H1 (cell line): ENCODE measurements around the gene HIPK3.

ENCODE experiments used
- CEBPB ChIP-seq: IDR thresholded peaks from 2 replicates; pipeline ENCODE4 v1.6.1; 2012; ENCODE audit warnings: low read depth, low read length
- CREB1 ChIP-seq: IDR thresholded peaks from 2 replicates; pipeline ENCODE4 v1.6.1; 2012; ENCODE audit warnings: inconsistent platforms
- EZH2 ChIP-seq: fragments of 200-600 bp; sonication (generic); IDR thresholded peaks from 2 replicates; pipeline ENCODE4 v1.7.1; 2012; ENCODE audit warnings: low read depth, mild to moderate bottlenecking, moderate library complexity, low read length, inconsistent platforms; ENCODE audit not compliant: severe bottlenecking
- KDM1A ChIP-seq: fragments of 200-600, 300-600 bp; sonication (generic); IDR thresholded peaks from 2 replicates; pipeline ENCODE4 v1.7.1; 2016; ENCODE audit warnings: mild to moderate bottlenecking, low read length, borderline replicate concordance
- SAP30 ChIP-seq: fragments of 300-600 bp; sonication (generic); IDR thresholded peaks from 2 replicates; pipeline ENCODE4 v1.7.1; 2012; ENCODE audit warnings: low read length, moderate library complexity, mild to moderate bottlenecking, inconsistent platforms; ENCODE audit not compliant: insufficient read depth, insufficient replicate concordance
- SP4 ChIP-seq: IDR thresholded peaks from 2 replicates; pipeline ENCODE4 v1.6.1; 2012; ENCODE audit warnings: low read length, inconsistent platforms
- TEAD4 ChIP-seq: IDR thresholded peaks from 2 replicates; pipeline ENCODE4 v1.6.1; 2012; ENCODE audit warnings: low read depth, low read length, inconsistent platforms, mixed read lengths
- TF ChIP-seq, protein P1 (sequence below), 3 experiments: IDR thresholded peaks; 1 replicate in 2 of 3; 2 replicates in 1 of 3; pipeline versions ENCODE4 v1.5.1 to v1.6.1; 2011; ENCODE audit warnings: low read length in 3 of 3, mild to moderate bottlenecking in 3 of 3, inconsistent platforms in 2 of 3, low read depth in 1 of 3, moderate library complexity in 1 of 3; ENCODE audit not compliant: insufficient read depth in 1 of 3; ENCODE audit errors: control extremely low read depth in 1 of 3

DNA sequence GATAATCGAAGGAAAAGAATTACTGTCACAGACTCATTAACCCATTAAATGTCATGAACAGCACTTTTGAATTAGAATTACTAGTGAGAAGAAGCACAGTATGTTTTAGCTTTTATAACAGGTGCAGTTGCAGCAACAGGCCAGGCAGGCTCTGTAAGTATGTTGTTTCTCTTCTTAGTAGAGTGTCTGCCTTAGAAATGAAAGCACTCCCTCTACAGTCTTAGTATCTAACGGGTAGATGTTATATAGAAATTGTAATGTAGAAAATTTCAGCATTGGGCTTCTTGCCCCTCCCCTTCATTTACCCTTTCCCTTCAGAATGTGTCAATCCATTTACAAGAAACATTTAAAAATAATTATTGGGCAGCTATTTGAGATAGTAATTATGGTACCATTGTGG lies 87.4 kb downstream of the HIPK3 start:
- no peak for TF ChIP-seq CREB1
- TF ChIP-seq CEBPB, result no peak
- TF ChIP-seq, protein P1, sequence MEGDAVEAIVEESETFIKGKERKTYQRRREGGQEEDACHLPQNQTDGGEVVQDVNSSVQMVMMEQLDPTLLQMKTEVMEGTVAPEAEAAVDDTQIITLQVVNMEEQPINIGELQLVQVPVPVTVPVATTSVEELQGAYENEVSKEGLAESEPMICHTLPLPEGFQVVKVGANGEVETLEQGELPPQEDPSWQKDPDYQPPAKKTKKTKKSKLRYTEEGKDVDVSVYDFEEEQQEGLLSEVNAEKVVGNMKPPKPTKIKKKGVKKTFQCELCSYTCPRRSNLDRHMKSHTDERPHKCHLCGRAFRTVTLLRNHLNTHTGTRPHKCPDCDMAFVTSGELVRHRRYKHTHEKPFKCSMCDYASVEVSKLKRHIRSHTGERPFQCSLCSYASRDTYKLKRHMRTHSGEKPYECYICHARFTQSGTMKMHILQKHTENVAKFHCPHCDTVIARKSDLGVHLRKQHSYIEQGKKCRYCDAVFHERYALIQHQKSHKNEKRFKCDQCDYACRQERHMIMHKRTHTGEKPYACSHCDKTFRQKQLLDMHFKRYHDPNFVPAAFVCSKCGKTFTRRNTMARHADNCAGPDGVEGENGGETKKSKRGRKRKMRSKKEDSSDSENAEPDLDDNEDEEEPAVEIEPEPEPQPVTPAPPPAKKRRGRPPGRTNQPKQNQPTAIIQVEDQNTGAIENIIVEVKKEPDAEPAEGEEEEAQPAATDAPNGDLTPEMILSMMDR (IDR thresholded peaks at IDR 0.05; ENCODE audit: control extremely low read depth in 1 of 3, insufficient read depth in 1 of 3, low read depth in 1 of 3, low read length in 3 of 3), result no peak
- TF ChIP-seq KDM1A, result no peak
- no peak for TF ChIP-seq SAP30
- TF ChIP-seq EZH2, result no peak
- TF ChIP-seq TEAD4, result no peak
- TF ChIP-seq SP4, result no peak
